A549 (cell line): Measurements from ENCODE around the gene ANKRD24.

Source experiments
- BCL3 ChIP-seq: fragments of >200 bp; sonication (Bioruptor Twin); formaldehyde crosslinking; IDR thresholded peaks from 3 replicates; pipeline ENCODE4 v1.6.1; 2016
- BHLHE40 ChIP-seq: IDR thresholded peaks from 2 replicates; pipeline ENCODE4 v1.6.1; 2012; ENCODE audit warnings: low read depth, low read length, inconsistent platforms
- CBX8 ChIP-seq: fragments of 200-600 bp; sonication (generic); IDR thresholded peaks from 2 replicates; pipeline ENCODE4 v1.6.1; 2016
- CHD2 ChIP-seq: fragments of 150-350 bp; IDR thresholded peaks from 2 replicates; pipeline ENCODE4 v1.6.1; 2014; ENCODE audit warnings: low read length; ENCODE audit not compliant: partially characterized antibody
- CTCF ChIP-seq: fragments of >200 bp; sonication (Bioruptor Twin); formaldehyde crosslinking; IDR thresholded peaks from 3 replicates; pipeline ENCODE4 v1.5.1; 2016
- KDM1A ChIP-seq: fragments of 200-600 bp; sonication (generic); IDR thresholded peaks from 2 replicates; pipeline ENCODE4 v1.6.1; 2016; ENCODE audit warnings: low read depth, mild to moderate bottlenecking
- MAX ChIP-seq: IDR thresholded peaks from 2 replicates; pipeline ENCODE4 v1.6.1; 2012
- MYC ChIP-seq: IDR thresholded peaks from 2 replicates; pipeline ENCODE4 v1.6.1; 2012; ENCODE audit warnings: mild to moderate bottlenecking, inconsistent platforms, low read length, improper control_type of control experiment, borderline replicate concordance
- RAD21 ChIP-seq, 2 experiments: fragments of >200 bp in 1 of 2; sonication (Bioruptor Twin) in 1 of 2; formaldehyde crosslinking in 1 of 2; IDR thresholded peaks in 1 of 2; conservative IDR thresholded peaks in 1 of 2; 2 replicates in 1 of 2; 3 replicates in 1 of 2; pipeline ENCODE4 v1.6.1; 2012 to 2018; ENCODE audit warnings: inconsistent platforms in 1 of 2
- TFCP2L1 ChIP-seq: fragments of 250-450 bp; sonication (Bioruptor Pico); IDR thresholded peaks from 2 replicates; pipeline ENCODE4 v1.5.0; 2021; ENCODE audit warnings: mild to moderate bottlenecking

- no peak for TF ChIP-seq BCL3
- TF ChIP-seq RAD21 (conservative IDR thresholded peaks at IDR 0.05 in 1 of 2, IDR thresholded peaks at IDR 0.05 in 1 of 2): peak; percentile 68 to 72
- no peak for TF ChIP-seq CBX8
- TF ChIP-seq MAX: no peak
- TF ChIP-seq CTCF: peak; percentile 73
- TF ChIP-seq MYC: no peak
- no peak for TF ChIP-seq BHLHE40
- no peak for TF ChIP-seq CHD2
- TF ChIP-seq TFCP2L1: no peak
- TF ChIP-seq KDM1A: 0 out of 2 replicates have a peak, but pooled peaks have one; percentile 33
Measured at GRCh38 chr19:4186087-4186993, 3.9 kb downstream of the ANKRD24 start.
